GM12878 (cell line): ENCODE results near the gene PPP2R5D.
A peak's percentile ranks its signal among the peaks of the same experiment; 100 is the strongest.

Experiments
- EP300 ChIP-seq, 2 experiments: fragments of 150-350 bp in 1 of 2; IDR thresholded peaks; 2 replicates each; pipeline ENCODE4 v1.6.1; 2011 to 2012; ENCODE audit warnings: low read depth in 2 of 2, low read length in 2 of 2, borderline replicate concordance in 1 of 2, improper control_type of control experiment in 1 of 2, inconsistent platforms in 1 of 2; ENCODE audit not compliant: control insufficient read depth in 1 of 2
- MYC ChIP-seq: IDR thresholded peaks from 2 replicates; pipeline ENCODE4 v1.6.1; 2011; ENCODE audit warnings: mild to moderate bottlenecking, low read length, moderate library complexity, inconsistent platforms; ENCODE audit not compliant: insufficient read depth, insufficient replicate concordance, insufficient read length, severe bottlenecking
- POLR2A ChIP-seq: IDR thresholded peaks from 2 replicates; pipeline ENCODE4 v1.6.1; 2011; ENCODE audit warnings: low read depth, mild to moderate bottlenecking, low read length
- POLR2AphosphoS2 ChIP-seq: IDR thresholded peaks from 2 replicates; pipeline ENCODE4 v1.6.1; 2011; ENCODE audit warnings: low read depth, mild to moderate bottlenecking, low read length, improper control_type of control experiment, moderate library complexity
- YY1 ChIP-seq: IDR thresholded peaks from 2 replicates; pipeline ENCODE4 v1.6.1; 2011; ENCODE audit warnings: low read depth, mild to moderate bottlenecking, low read length

DNA sequence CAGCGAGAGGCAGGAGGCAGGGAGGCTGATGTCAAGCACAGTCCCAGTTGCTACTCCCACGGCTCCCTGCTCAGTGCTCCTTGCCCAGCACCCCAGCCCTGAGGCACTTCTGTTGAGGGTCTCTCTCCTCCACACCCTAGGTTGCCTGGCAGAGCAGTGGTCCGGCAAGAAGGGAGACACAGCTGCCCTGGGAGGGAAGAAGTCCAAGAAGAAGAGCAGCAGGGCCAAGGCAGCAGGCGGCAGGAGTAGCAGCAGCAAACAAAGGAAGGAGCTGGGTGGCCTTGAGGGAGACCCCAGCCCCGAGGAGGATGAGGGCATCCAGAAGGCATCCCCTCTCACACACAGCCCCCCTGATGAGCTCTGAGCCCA lies 46.0 kb upstream of the PPP2R5D start:
- TF ChIP-seq MYC (no peak), EP300 (IDR thresholded peaks at IDR 0.05; ENCODE audit: borderline replicate concordance in 1 of 2, control insufficient read depth in 1 of 2, low read depth in 2 of 2, low read length in 2 of 2) (no peak), POLR2AphosphoS2 (no peak), POLR2A (peak; percentile 45; the same call in 1 of the 2 replicates), YY1 (no peak)
